MM.1S (cell line): ENCODE measurements around the gene BFSP1.

Experiments used
- DNase-seq: peaks from one replicate; pipeline ENCODE4 v3.0.0-alpha.2; 2015
- H2AFZ ChIP-seq: fragments of 300-600 bp; sonication (generic); 2 replicates; pipeline ENCODE4 v1.6.0; 2016; ENCODE audit warnings: antibody characterized with exemption, low read length
- H3F3A ChIP-seq: fragments of 300-600 bp; sonication (generic); 2 replicates; pipeline ENCODE4 v1.6.1; 2016; ENCODE audit warnings: mild to moderate bottlenecking, antibody characterized with exemption, low read length, moderate library complexity, mixed read lengths; ENCODE audit not compliant: insufficient read depth
- H3K27ac ChIP-seq: fragments of 300-600 bp; sonication (generic); 2 replicates; pipeline ENCODE4 v1.5.1; 2016; ENCODE audit warnings: mild to moderate bottlenecking, low read length
- H3K27me3 ChIP-seq: fragments of 300-600 bp; sonication (generic); replicated peaks from 2 replicates; pipeline ENCODE4 v1.6.0; 2016; ENCODE audit warnings: low read length; ENCODE audit not compliant: insufficient read depth
- H3K36me3 ChIP-seq: fragments of 300-600 bp; sonication (generic); replicated peaks from 2 replicates; pipeline ENCODE4 v1.6.1; 2016; ENCODE audit warnings: mild to moderate bottlenecking, low read length, mixed read lengths; ENCODE audit not compliant: insufficient read depth
- H3K4me1 ChIP-seq: fragments of 300-600 bp; sonication (generic); 2 replicates; pipeline ENCODE4 v1.6.1; 2016; ENCODE audit warnings: low read length, mixed read lengths
- H3K4me2 ChIP-seq: fragments of 300-600 bp; sonication (generic); 2 replicates; pipeline ENCODE4 v1.6.0; 2016; ENCODE audit warnings: low read depth, low read length
- H3K4me3 ChIP-seq: fragments of 300-600 bp; sonication (generic); 2 replicates; pipeline ENCODE4 v1.5.1; 2016; ENCODE audit warnings: low read length, mixed read lengths
- H3K79me2 ChIP-seq: fragments of 300-600 bp; sonication (generic); 2 replicates; pipeline ENCODE4 v1.6.1; 2016; ENCODE audit warnings: mixed run types, low read length, mixed read lengths
- H3K9ac ChIP-seq: fragments of 300-600 bp; sonication (generic); 2 replicates; pipeline ENCODE4 v1.6.1; 2016; ENCODE audit warnings: low read length, mixed read lengths
- H3K9me2 ChIP-seq: fragments of 300-600 bp; sonication (generic); replicated peaks from 2 replicates; pipeline ENCODE4 v1.6.1; 2016; ENCODE audit warnings: mild to moderate bottlenecking, low read length, mixed read lengths; ENCODE audit not compliant: insufficient read depth
- H3K9me3 ChIP-seq: fragments of 300-600 bp; sonication (generic); replicated peaks from 2 replicates; pipeline ENCODE4 v1.6.1; 2016; ENCODE audit warnings: mild to moderate bottlenecking, low read length, mixed read lengths; ENCODE audit not compliant: insufficient read depth
- H4K20me1 ChIP-seq: fragments of 300-600 bp; sonication (generic); 2 replicates; pipeline ENCODE4 v1.6.1; 2016; ENCODE audit warnings: mild to moderate bottlenecking, low read length, moderate library complexity, mixed read lengths; ENCODE audit not compliant: insufficient read depth
- CTCF ChIP-seq: fragments of 300-600 bp; sonication (generic); IDR thresholded peaks from 2 replicates; pipeline ENCODE4 v1.5.1; 2016; ENCODE audit warnings: antibody characterized with exemption, low read length, mixed read lengths
- EZH2 ChIP-seq: fragments of 300-600 bp; sonication (generic); optimal IDR thresholded peaks from 2 replicates; pipeline ENCODE3; 2017; ENCODE audit warnings: low read depth, mild to moderate bottlenecking, antibody characterized with exemption, low read length, mixed read lengths
- EZH2phosphoT487 ChIP-seq: fragments of 300-600 bp; sonication (generic); IDR thresholded peaks from 2 replicates; pipeline ENCODE4 v1.6.1; 2018; ENCODE audit warnings: antibody characterized with exemption, low read length

BFSP1 gene

DNA sequence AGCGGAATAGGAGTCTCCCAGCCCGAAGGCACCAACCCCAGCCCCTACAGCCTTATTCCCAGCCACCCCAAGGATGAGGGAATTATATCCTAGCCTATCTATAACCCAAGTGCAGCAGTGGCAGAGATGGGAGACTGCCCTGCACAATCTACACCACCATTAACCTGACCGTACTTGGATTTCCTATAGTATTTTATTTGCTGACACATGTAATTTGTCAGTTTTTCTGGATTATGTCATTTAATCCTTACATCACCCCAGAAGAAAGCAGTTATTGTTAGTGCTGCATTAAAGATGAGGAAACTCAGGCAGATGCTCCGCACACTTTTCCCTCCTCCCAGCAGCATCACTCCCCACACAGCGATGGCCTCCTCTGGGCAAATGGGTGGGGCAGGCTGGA lies 6.0 kb downstream of the BFSP1 start:
- Histone ChIP-seq H3K9me3 (no peaks in the 10 kb centered on the region), H2AFZ (no peak overlapping the region), H3K27me3 (0 out of 2 replicates have a peak, but pooled peaks cover under 1% of the 10 kb centered on the region), H3K9ac (no peak overlapping the region), H3K9me2 (no peaks in the 10 kb centered on the region), H3K36me3 (no peaks in the 10 kb centered on the region), H3K27ac (no peak overlapping the region), H3K79me2 (no peaks in the 10 kb centered on the region), H3K4me1 (no peaks in the 10 kb centered on the region), H3K4me2 (no peak overlapping the region), H4K20me1 (no peaks in the 10 kb centered on the region), H3F3A (no peaks in the 10 kb centered on the region), H3K4me3 (no peak overlapping the region)
- DNase-seq, result no peak
- TF ChIP-seq EZH2, result no peak
- TF ChIP-seq CTCF, result no peak
- no peak for TF ChIP-seq EZH2phosphoT487

GRCh38 chr20:17524560-17524959 lies 6.6 kb downstream of the BFSP1 start:
- H3K9ac ChIP-seq, result no peak overlapping the region
- no peaks in the 10 kb centered on the region for H3K79me2 ChIP-seq
- no peaks in the 10 kb centered on the region for H3K9me3 ChIP-seq
- no peaks in the 10 kb centered on the region for H3K36me3 ChIP-seq
- no peak overlapping the region for H3K4me2 ChIP-seq
- H3K9me2 ChIP-seq, result no peaks in the 10 kb centered on the region
- H3F3A ChIP-seq, result no peaks in the 10 kb centered on the region
- TF ChIP-seq CTCF (no peak), EZH2 (no peak), EZH2phosphoT487 (no peak)
- no peak overlapping the region for H3K27ac ChIP-seq
- no peaks in the 10 kb centered on the region for H3K27me3 ChIP-seq
- H4K20me1 ChIP-seq, result no peaks in the 10 kb centered on the region
- DNase-seq, result no peak
- H2AFZ ChIP-seq, result no peak overlapping the region
- H3K4me3 ChIP-seq, result no peak overlapping the region
- no peaks in the 10 kb centered on the region for H3K4me1 ChIP-seq

GRCh38 chr20:17523326-17523725 lies 7.9 kb downstream of the BFSP1 start:
- Histone ChIP-seq H3K27me3 (no peaks in the 10 kb centered on the region), H3K4me2 (no peak overlapping the region), H3K79me2 (no peaks in the 10 kb centered on the region), H2AFZ (no peak overlapping the region), H3K4me1 (no peaks in the 10 kb centered on the region), H3K4me3 (no peak overlapping the region), H3F3A (no peaks in the 10 kb centered on the region), H4K20me1 (no peaks in the 10 kb centered on the region), H3K27ac (no peak overlapping the region), H3K9ac (no peak overlapping the region), H3K9me3 (no peaks in the 10 kb centered on the region), H3K36me3 (no peaks in the 10 kb centered on the region), H3K9me2 (no peaks in the 10 kb centered on the region)
- DNase-seq, result no peak
- TF ChIP-seq EZH2, result no peak
- TF ChIP-seq CTCF, result no peak
- TF ChIP-seq EZH2phosphoT487, result no peak

- Histone ChIP-seq H3K4me2 (no peak overlapping the region), H2AFZ (no peak overlapping the region), H3K9me3 (no peaks in the 10 kb centered on the region), H3K9ac (no peak overlapping the region), H3K4me1 (no peaks in the 10 kb centered on the region), H3K4me3 (no peak overlapping the region), H3K36me3 (no peaks in the 10 kb centered on the region), H3K79me2 (no peaks in the 10 kb centered on the region), H4K20me1 (no peaks in the 10 kb centered on the region), H3F3A (no peaks in the 10 kb centered on the region), H3K9me2 (no peaks in the 10 kb centered on the region), H3K27me3 (no peaks in the 10 kb centered on the region), H3K27ac (no peak overlapping the region)
- DNase-seq, result no peak
- TF ChIP-seq EZH2phosphoT487, result no peak
- TF ChIP-seq CTCF, result no peak
- TF ChIP-seq EZH2, result no peak
Observed at GRCh38 chr20:17522528-17522927, 8.7 kb downstream of the BFSP1 start.
